ENCODE results near the gene DPP10. TPM values are rescaled to one million over a fixed set of nuclear protein-coding genes. Genes with fewer than 3 reads are reported as not detected.

The DPP10 gene
- total RNA-seq, 1 experiment from 2014 or later, result not detected

- Mint-ChIP-seq H3K4me1 (ENCODE audit: low read depth, unreplicated experiment) (no peaks in the 10 kb centered on the region), H3K27me3 (ENCODE audit: unreplicated experiment) (no peaks in the 10 kb centered on the region), H3K4me3 (ENCODE audit: low read depth, unreplicated experiment) (no peak overlapping the region), H3K27ac (ENCODE audit: unreplicated experiment) (no peak overlapping the region), H3K36me3 (ENCODE audit: insufficient read depth, unreplicated experiment) (no peaks in the 10 kb centered on the region), H3K9me3 (ENCODE audit: low read depth, unreplicated experiment) (peaks cover 18% of the 10 kb centered on the region)
- DNase-seq, result no peak
- TF ChIP-seq, protein P1, sequence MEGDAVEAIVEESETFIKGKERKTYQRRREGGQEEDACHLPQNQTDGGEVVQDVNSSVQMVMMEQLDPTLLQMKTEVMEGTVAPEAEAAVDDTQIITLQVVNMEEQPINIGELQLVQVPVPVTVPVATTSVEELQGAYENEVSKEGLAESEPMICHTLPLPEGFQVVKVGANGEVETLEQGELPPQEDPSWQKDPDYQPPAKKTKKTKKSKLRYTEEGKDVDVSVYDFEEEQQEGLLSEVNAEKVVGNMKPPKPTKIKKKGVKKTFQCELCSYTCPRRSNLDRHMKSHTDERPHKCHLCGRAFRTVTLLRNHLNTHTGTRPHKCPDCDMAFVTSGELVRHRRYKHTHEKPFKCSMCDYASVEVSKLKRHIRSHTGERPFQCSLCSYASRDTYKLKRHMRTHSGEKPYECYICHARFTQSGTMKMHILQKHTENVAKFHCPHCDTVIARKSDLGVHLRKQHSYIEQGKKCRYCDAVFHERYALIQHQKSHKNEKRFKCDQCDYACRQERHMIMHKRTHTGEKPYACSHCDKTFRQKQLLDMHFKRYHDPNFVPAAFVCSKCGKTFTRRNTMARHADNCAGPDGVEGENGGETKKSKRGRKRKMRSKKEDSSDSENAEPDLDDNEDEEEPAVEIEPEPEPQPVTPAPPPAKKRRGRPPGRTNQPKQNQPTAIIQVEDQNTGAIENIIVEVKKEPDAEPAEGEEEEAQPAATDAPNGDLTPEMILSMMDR (IDR thresholded peaks at IDR 0.05; ENCODE audit: unreplicated experiment), result no peak
- intact Hi-C loops (cut with micrococcal nuclease; ENCODE audit: unreplicated experiment), result no loop called here
- CTCF ChIA-PET, result no interaction called here
- no TSS peak for BruUV-seq (replicated peaks)
Observed at GRCh38 chr2:115796078-115796477, 1353.6 kb downstream of the DPP10 start.

- CTCF ChIA-PET, result interaction anchor here (0.7 kb wide), 1 partner anchor 80 kb away, joined by 3 read pairs; no protein-coding TSS in a partner anchor
- DNase-seq, result no peak
- Mint-ChIP-seq H3K27ac (ENCODE audit: unreplicated experiment) (no peak overlapping the region), H3K9me3 (ENCODE audit: low read depth, unreplicated experiment) (peaks cover 13% of the 10 kb centered on the region), H3K36me3 (ENCODE audit: insufficient read depth, unreplicated experiment) (no peaks in the 10 kb centered on the region), H3K4me1 (ENCODE audit: low read depth, unreplicated experiment) (no peaks in the 10 kb centered on the region), H3K4me3 (ENCODE audit: low read depth, unreplicated experiment) (no peak overlapping the region), H3K27me3 (ENCODE audit: unreplicated experiment) (no peaks in the 10 kb centered on the region)
- TF ChIP-seq, protein P1 (IDR thresholded peaks at IDR 0.05; ENCODE audit: unreplicated experiment), result no peak
- intact Hi-C loops (cut with micrococcal nuclease; ENCODE audit: unreplicated experiment), result no loop called here
- no TSS peak for BruUV-seq (replicated peaks)
Observed at GRCh38 chr2:115807276-115807675, 1364.8 kb downstream of the DPP10 start.

- H3K4me1 Mint-ChIP-seq (ENCODE audit: low read depth, unreplicated experiment), result no peaks in the 10 kb centered on the region
- peaks cover 3% of the 10 kb centered on the region for H3K9me3 Mint-ChIP-seq (ENCODE audit: low read depth, unreplicated experiment)
- intact Hi-C loops (cut with micrococcal nuclease; ENCODE audit: unreplicated experiment), result no loop called here
- TF ChIP-seq, protein P1 (IDR thresholded peaks at IDR 0.05; ENCODE audit: unreplicated experiment), result no peak
- no peaks in the 10 kb centered on the region for H3K36me3 Mint-ChIP-seq (ENCODE audit: insufficient read depth, unreplicated experiment)
- DNase-seq, result no peak
- H3K4me3 Mint-ChIP-seq (ENCODE audit: low read depth, unreplicated experiment), result no peak overlapping the region
- no TSS peak for BruUV-seq (replicated peaks)
- H3K27ac Mint-ChIP-seq (ENCODE audit: unreplicated experiment), result no peak overlapping the region
- H3K27me3 Mint-ChIP-seq (ENCODE audit: unreplicated experiment), result no peaks in the 10 kb centered on the region
- CTCF ChIA-PET, result no interaction called here
Observed at GRCh38 chr2:115825912-115826311, 1383.5 kb downstream of the DPP10 start.

DNA sequence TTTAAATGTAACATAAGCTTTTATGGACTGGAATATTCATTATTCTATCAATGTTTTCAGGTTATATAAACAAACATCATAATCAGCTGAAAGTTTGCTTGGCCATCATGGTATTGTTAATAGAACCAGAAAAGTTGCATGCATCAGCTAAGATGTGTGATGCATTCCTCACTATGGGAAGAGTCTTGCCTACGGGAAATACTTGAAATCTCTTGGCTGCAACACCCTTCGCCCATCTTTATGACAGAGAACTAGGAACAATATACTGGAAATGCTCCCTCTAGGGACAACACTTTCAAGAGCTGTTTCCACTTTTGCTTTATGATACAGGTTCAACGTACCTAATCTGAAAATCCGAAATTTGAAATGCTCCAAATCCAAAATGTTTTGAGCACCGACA is 1390.8 kb downstream of the DPP10 start:
- TF ChIP-seq, protein P1 (IDR thresholded peaks at IDR 0.05; ENCODE audit: unreplicated experiment), result no peak
- no peak for DNase-seq
- no peak overlapping the region for H3K4me3 Mint-ChIP-seq (ENCODE audit: low read depth, unreplicated experiment)
- no peaks in the 10 kb centered on the region for H3K27me3 Mint-ChIP-seq (ENCODE audit: unreplicated experiment)
- CTCF ChIA-PET, result no interaction called here
- no peaks in the 10 kb centered on the region for H3K4me1 Mint-ChIP-seq (ENCODE audit: low read depth, unreplicated experiment)
- intact Hi-C loops (cut with micrococcal nuclease; ENCODE audit: unreplicated experiment), result no loop called here
- H3K27ac Mint-ChIP-seq (ENCODE audit: unreplicated experiment), result no peak overlapping the region
- peaks cover 2% of the 10 kb centered on the region for H3K9me3 Mint-ChIP-seq (ENCODE audit: low read depth, unreplicated experiment)
- no TSS peak for BruUV-seq (replicated peaks)
- H3K36me3 Mint-ChIP-seq (ENCODE audit: insufficient read depth, unreplicated experiment), result no peaks in the 10 kb centered on the region
